Stimulated activated CD4-positive, alpha-beta T cell treated with anti-CD3 and anti-CD28 coated beads, Interleukin-1b, Interleukin-23, amount 100 ng/mL, for 1 hour (primary cell): ENCODE measurements around the gene RBMS1.

ENCODE experiments used
- DNase-seq, 2 donors: peaks; one replicate each; pipeline ENCODE4 v3.0.0-alpha.2; 2020; ENCODE audit warnings: low read depth in 2 of 2

RBMS1 gene

GRCh38 chr2:160253440-160254188 lies 240.0 kb downstream of the RBMS1 start:
- no peak for DNase-seq

GRCh38 chr2:160252900-160253299 lies 240.7 kb downstream of the RBMS1 start:
- no peak for DNase-seq

GRCh38 chr2:160252278-160252887 lies 241.2 kb downstream of the RBMS1 start:
- DNase-seq: no peak

- DNase-seq: no peak
These were observed 242.0 kb downstream of the RBMS1 start for GRCh38 chr2:160251569-160251968.

- no peak for DNase-seq
These were observed 243.7 kb downstream of the RBMS1 start for GRCh38 chr2:160249876-160250275.

- DNase-seq: no peak
These were observed 246.1 kb downstream of the RBMS1 start for GRCh38 chr2:160247296-160248035.

GRCh38 chr2:160246356-160246755 lies 247.3 kb downstream of the RBMS1 start:
- no peak for DNase-seq

GRCh38 chr2:160245614-160246155 lies 247.9 kb downstream of the RBMS1 start:
- no peak for DNase-seq

GRCh38 chr2:160242893-160243564 lies 250.6 kb downstream of the RBMS1 start:
- DNase-seq: no peak

GRCh38 chr2:160241251-160242137 lies 252.1 kb downstream of the RBMS1 start:
- DNase-seq: no peak

- DNase-seq: no peak
These were observed 254.2 kb downstream of the RBMS1 start for GRCh38 chr2:160239436-160239835.

- DNase-seq: no peak
These were observed 255.2 kb downstream of the RBMS1 start for GRCh38 chr2:160238392-160238791.

GRCh38 chr2:160232905-160233475 lies 260.6 kb downstream of the RBMS1 start:
- DNase-seq: no peak

GRCh38 chr2:160229591-160229990 lies 264.0 kb downstream of the RBMS1 start:
- DNase-seq: no peak

GRCh38 chr2:160228141-160228917 lies 265.3 kb downstream of the RBMS1 start:
- DNase-seq: no peak

- DNase-seq: no peak
These were observed 266.2 kb downstream of the RBMS1 start for GRCh38 chr2:160227293-160227915.

- DNase-seq: no peak
These were observed 267.2 kb downstream of the RBMS1 start for GRCh38 chr2:160226367-160226766.

- DNase-seq: no peak
These were observed 267.9 kb downstream of the RBMS1 start for GRCh38 chr2:160225722-160226121.

GRCh38 chr2:160224507-160224906 lies 269.1 kb downstream of the RBMS1 start:
- DNase-seq: no peak
